MCF 10A (cell line): Measurements from ENCODE around the gene GTPBP3. TPM values are rescaled to one million over a fixed set of nuclear protein-coding genes. Genes with fewer than 3 reads are reported as not detected.

Experiments used
- BruUV-seq: library from RNA; stranded (reverse); fragments of 400-500 nt; replicated peaks from 2 replicates; lab custom pipeline; 2021; lab: Mats Ljungman, UMichigan
- CTCF ChIA-PET: fragments of 300-600 bp; sonication (Branson Sonifier 250); formaldehyde crosslinking; extraction: SDS; loops from one replicate; lab custom pipeline; 2021; ENCODE audit warnings: antibody characterized with exemption, inconsistent platforms; lab: Yijun Ruan, JAX
- POLR2A ChIA-PET: fragments of 300-600, 350-650 bp; sonication (Branson Sonifier 250); formaldehyde crosslinking; extraction: SDS; loops from one replicate; lab custom pipeline; 2020; ENCODE audit warnings: antibody characterized with exemption, inconsistent platforms; lab: Yijun Ruan, JAX
- DNase-seq: peaks from one replicate; pipeline ENCODE4 v3.0.0-alpha.2; 2018; ENCODE audit not compliant: unreplicated experiment
- H3K27ac Mint-ChIP-seq: one replicate; pipeline ENCODE4 v1.8.0; 2022; ENCODE audit warnings: mild to moderate bottlenecking, low read depth, mixed read lengths; ENCODE audit not compliant: unreplicated experiment
- H3K27me3 Mint-ChIP-seq: one replicate; pipeline ENCODE4 v1.8.0; 2022; ENCODE audit warnings: mixed read lengths; ENCODE audit not compliant: insufficient read depth, unreplicated experiment
- H3K36me3 Mint-ChIP-seq: one replicate; pipeline ENCODE4 v1.8.0; 2022; ENCODE audit warnings: mild to moderate bottlenecking, moderate library complexity, mixed read lengths; ENCODE audit not compliant: insufficient read depth, unreplicated experiment
- H3K4me1 Mint-ChIP-seq: one replicate; pipeline ENCODE4 v1.8.0; 2022; ENCODE audit warnings: mixed read lengths; ENCODE audit not compliant: insufficient read depth, unreplicated experiment
- H3K4me3 Mint-ChIP-seq: one replicate; pipeline ENCODE4 v1.8.0; 2022; ENCODE audit warnings: mild to moderate bottlenecking, moderate library complexity, mixed read lengths; ENCODE audit not compliant: unreplicated experiment
- H3K9me3 Mint-ChIP-seq: one replicate; pipeline ENCODE4 v1.8.0; 2022; ENCODE audit warnings: mixed read lengths; ENCODE audit not compliant: unreplicated experiment
- intact Hi-C: fragments of 100-400 bp; cut with micrococcal nuclease; formaldehyde crosslinking; loops from 2 replicates; pipeline ENCODE4 v1.14.1; 2022
- total RNA-seq: library from RNA; stranded (reverse); gene quantifications from 2 replicates; pipeline ENCODE4 v1.2.3, GENCODE V29; 2022
- TF ChIP-seq, protein P1 (sequence below): fragments of 200-600 bp; IDR thresholded peaks from one replicate; pipeline ENCODE4 v1.8.0; 2022; ENCODE audit warnings: antibody characterized with exemption, mild to moderate bottlenecking; ENCODE audit not compliant: unreplicated experiment

Gene GTPBP3
- total RNA-seq, 1 experiment from 2014 or later = 27.9 TPM

GRCh38 chr19:17348700-17349099 is 11.3 kb downstream of the GTPBP3 start:
- Mint-ChIP-seq H3K27ac (peak overlapping the region; percentile 9), H3K4me3 (no peak overlapping the region)
- POLR2A ChIA-PET = no interaction called here

GRCh38 chr19:17351815-17352435 is 14.6 kb downstream of the GTPBP3 start:
- no TSS peak for BruUV-seq
- TF ChIP-seq, protein P1, sequence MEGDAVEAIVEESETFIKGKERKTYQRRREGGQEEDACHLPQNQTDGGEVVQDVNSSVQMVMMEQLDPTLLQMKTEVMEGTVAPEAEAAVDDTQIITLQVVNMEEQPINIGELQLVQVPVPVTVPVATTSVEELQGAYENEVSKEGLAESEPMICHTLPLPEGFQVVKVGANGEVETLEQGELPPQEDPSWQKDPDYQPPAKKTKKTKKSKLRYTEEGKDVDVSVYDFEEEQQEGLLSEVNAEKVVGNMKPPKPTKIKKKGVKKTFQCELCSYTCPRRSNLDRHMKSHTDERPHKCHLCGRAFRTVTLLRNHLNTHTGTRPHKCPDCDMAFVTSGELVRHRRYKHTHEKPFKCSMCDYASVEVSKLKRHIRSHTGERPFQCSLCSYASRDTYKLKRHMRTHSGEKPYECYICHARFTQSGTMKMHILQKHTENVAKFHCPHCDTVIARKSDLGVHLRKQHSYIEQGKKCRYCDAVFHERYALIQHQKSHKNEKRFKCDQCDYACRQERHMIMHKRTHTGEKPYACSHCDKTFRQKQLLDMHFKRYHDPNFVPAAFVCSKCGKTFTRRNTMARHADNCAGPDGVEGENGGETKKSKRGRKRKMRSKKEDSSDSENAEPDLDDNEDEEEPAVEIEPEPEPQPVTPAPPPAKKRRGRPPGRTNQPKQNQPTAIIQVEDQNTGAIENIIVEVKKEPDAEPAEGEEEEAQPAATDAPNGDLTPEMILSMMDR = no peak
- Mint-ChIP-seq H3K9me3 (no peaks in the 10 kb centered on the region), H3K36me3 (no peaks in the 10 kb centered on the region), H3K27ac (no peak overlapping the region), H3K4me3 (no peak overlapping the region), H3K27me3 (no peaks in the 10 kb centered on the region), H3K4me1 (peaks cover 11% of the 10 kb centered on the region)
- intact Hi-C loops = no loop called here
- DNase-seq = no peak
- ChIA-PET CTCF (no interaction called here), POLR2A (no interaction called here)

More at GRCh38 chr19:17348700-17349099, 11.3 kb downstream of the GTPBP3 start:
- TF ChIP-seq, protein P1 = no peak
- DNase-seq = peak; percentile 87
- intact Hi-C loops = loop anchor here (5.0 kb wide), 1 partner anchor 56 kb away; no protein-coding TSS in a partner anchor
- H3K27me3 Mint-ChIP-seq = no peaks in the 10 kb centered on the region
- CTCF ChIA-PET = interaction anchor here (0.5 to 4.1 kb wide), 6 partner anchors 8 to 304 kb away, joined by 3 to 29 read pairs (median 6); no protein-coding TSS in a partner anchor
- H3K4me1 Mint-ChIP-seq = peaks cover 15% of the 10 kb centered on the region
- BruUV-seq = no TSS peak
- no peaks in the 10 kb centered on the region for H3K36me3 Mint-ChIP-seq
- no peaks in the 10 kb centered on the region for H3K9me3 Mint-ChIP-seq

- no TSS peak for BruUV-seq
- intact Hi-C loops = no loop called here
- POLR2A ChIA-PET = no interaction called here
Measured at GRCh38 chr19:17352608-17353280, 15.4 kb downstream of the GTPBP3 start.

GRCh38 chr19:17353386-17353785 is 16.0 kb downstream of the GTPBP3 start:
- BruUV-seq = no TSS peak
- Mint-ChIP-seq H3K27me3 (no peaks in the 10 kb centered on the region), H3K36me3 (no peaks in the 10 kb centered on the region), H3K4me1 (peaks cover 14% of the 10 kb centered on the region), H3K9me3 (no peaks in the 10 kb centered on the region), H3K4me3 (no peak overlapping the region), H3K27ac (peak overlapping the region; percentile 44)
- POLR2A ChIA-PET = no interaction called here
- CTCF ChIA-PET = interaction anchor here (0.6 to 2.6 kb wide), 2 partner anchors 33 to 221 kb away, joined by 4 to 16 read pairs; no protein-coding TSS in a partner anchor
- TF ChIP-seq, protein P1 = no peak
- DNase-seq = no peak
- intact Hi-C loops = no loop called here

More at GRCh38 chr19:17352608-17353280, 15.4 kb downstream of the GTPBP3 start:
- DNase-seq = peak; percentile 54
- H3K27ac Mint-ChIP-seq = peak overlapping the region; percentile 44
- H3K27me3 Mint-ChIP-seq = no peaks in the 10 kb centered on the region
- no peaks in the 10 kb centered on the region for H3K36me3 Mint-ChIP-seq
- no peak overlapping the region for H3K4me3 Mint-ChIP-seq
- TF ChIP-seq, protein P1 = no peak
- H3K9me3 Mint-ChIP-seq = no peaks in the 10 kb centered on the region
- peaks cover 11% of the 10 kb centered on the region for H3K4me1 Mint-ChIP-seq
- CTCF ChIA-PET = no interaction called here
